NCI-H1092 treated with DMSO at 0.1 percent for 48 hours (cell line): ENCODE measurements around the gene PLA2G6.

Experiments
- DNase-seq: peaks from one replicate; lab custom pipeline; 2025; lab: John Stamatoyannopoulos, UW

Gene PLA2G6

DNA sequence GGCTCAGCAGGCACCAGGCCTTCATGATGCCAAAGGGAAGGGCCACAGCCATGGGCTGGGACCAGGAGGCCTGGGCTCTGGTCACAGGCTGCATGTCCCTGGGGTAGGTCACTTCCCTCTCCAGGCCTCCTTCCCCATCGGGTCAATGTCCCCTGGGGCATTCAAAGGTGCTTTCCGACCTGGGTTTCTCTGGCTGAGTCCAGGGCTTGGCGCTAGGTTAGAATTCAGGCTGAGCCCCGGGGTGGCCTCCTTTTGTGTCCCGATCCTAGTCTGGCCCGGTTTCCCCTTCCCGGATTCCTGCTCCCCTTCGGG, 32.3 kb upstream of the PLA2G6 start:
- no peak for DNase-seq

DNA sequence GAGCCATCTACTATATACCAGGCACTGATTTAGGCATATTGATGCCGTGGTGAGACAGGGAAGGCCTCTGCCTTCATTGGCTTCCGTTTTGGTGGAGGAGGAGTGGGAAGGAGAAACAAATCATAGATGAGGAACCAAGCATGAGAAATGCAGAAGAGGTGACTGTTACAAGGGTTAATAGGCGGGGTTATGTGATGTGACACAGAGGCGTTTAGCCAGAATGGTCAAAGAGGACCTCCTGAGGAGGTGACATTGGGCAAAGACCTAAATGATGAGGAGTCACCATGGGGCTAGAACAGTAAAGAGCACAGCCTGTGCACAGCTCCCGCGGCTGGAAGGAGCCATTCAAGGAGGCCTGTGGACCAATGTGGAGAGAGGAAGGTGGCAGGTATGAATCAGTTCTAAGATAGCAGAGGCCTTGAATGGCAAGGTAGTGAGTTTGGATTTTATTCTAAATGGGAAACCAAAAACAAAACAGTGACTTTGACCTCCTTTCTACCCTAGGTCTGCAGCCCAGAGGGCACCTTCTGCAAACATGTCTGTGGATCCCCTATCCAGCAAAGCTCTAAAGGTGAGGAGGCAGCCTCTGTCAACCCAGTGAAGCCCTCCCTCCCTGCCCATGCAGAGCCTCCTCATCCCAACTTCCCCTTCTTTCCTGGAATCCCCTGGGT, 31.8 kb upstream of the PLA2G6 start:
- DNase-seq = no peak

DNA sequence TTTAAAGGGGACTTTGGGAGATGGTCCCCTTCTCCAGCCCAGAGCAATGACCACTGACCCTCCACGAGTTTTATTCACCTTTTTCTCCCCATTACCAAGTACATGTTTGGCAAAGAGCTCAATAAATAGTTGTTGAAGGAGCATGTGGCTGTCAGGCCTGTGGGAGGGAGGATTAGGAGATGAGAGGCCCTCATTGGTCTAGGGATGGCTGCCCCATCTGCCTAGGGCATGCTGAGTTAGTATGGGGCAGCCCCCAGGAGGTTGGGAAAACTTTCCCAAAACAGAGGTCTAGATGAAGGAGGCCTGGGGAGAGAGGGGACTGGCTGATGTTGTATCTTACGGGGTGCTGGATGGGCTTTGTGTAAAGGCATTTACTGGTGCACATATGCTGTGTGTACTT, 30.8 kb upstream of the PLA2G6 start:
- no peak for DNase-seq

DNA sequence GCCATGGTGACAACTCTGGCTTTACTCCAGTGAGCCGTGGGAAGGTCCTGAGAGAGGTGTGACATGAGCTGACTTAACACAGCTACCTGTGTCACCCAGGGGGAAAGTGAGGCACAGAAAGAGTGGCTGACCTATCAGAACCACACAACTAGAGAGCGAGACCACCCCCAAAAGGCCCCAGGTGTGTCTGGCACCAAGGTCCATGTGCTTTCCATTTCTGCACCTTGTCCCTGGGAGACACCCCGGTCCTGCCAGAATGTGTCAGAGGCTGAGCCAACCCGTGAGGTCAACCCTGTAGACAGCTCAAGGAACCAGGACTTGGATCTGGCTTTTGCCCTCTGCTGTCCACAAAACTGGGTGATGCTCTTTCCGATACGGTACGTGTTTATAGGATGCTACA, 29.9 kb upstream of the PLA2G6 start:
- no peak for DNase-seq

DNA sequence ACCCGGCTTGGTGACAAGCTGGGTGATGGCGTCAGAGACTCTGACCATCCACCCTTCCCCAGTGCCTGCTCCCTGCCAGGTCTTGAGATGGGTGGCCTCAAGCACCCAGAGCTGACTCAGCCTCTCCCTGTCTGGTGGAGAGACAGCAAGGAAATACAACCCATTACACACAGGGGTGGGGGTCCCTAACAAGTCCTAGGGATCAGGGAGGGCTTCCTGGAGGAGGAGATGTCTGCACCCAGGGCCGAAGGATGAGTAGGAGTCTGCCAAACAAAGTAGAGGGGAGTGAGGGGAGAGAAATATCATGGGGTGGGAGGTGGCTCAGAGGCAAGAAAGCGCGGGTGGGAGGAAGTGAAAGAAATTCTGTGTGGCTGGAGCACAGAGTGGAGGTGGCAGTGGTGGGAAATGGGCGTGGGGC, 26.9 kb upstream of the PLA2G6 start:
- DNase-seq = no peak

DNA sequence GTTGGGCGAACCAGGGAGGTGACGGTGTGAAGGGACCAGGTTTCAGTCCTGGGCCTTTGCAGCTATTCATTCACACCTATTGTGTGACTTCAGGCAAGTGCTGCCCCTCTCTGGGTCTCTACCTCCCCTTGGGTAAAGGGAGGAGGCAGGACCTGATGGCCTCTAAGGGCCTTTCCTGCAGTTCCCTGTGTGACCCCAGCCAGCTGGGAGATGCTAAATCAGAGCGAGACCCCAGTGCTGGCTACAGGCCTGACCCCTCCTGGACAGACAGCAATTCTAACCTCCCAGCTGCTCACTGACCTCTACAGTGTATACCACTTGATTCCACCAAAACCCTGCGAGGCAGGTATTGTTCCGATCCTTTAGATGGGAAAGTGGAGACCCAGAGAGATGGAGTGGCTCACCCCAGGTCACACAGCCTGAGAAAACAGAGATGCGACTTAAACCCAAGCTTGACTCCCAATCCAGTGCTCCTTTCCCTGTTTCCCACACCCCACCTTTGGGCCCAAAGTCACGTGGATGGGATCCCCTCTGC, 26.3 kb upstream of the PLA2G6 start:
- DNase-seq = no peak

DNA sequence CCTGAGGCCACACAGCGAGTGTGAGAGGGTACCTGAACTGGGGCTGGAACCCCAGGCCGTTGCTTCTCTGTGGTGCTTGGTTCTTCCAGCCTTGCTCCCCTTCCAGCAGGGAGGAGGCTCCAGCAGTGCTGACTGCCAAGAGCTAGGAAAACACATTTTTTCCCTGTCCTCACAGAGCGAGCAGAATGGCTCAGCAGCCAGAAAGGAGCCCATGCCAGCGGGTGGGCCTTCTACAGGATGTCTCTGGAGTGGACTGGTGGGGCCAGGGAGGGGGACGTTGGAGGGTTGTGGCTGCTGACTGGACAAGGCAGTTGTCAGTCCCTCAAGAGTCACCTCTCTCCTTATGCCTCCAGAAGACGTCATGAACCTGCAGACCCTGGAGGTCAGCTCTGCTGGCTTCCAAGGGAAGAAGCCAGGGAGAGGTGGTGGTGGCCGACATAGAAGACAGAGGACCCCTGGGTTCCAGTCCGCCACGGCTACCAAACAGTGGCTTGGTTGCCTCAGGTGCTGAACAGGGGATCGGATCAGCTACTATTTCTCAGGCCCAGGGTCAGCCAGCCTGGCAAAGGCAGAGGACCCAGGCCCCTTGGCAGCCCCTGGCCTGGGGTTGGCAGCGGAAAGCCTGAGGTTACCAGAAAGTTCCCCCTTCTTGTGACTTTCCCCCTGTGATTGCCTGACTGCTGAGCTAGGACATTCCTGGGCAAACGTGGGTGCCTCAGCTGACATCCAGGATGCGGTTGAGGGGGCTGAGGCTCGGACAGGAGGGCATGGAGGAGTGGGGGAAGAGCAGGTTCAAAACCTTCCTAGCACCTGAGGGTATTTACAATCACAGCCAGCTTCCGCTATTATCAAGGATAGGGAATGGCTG, 23.9 kb upstream of the PLA2G6 start:
- no peak for DNase-seq

DNA sequence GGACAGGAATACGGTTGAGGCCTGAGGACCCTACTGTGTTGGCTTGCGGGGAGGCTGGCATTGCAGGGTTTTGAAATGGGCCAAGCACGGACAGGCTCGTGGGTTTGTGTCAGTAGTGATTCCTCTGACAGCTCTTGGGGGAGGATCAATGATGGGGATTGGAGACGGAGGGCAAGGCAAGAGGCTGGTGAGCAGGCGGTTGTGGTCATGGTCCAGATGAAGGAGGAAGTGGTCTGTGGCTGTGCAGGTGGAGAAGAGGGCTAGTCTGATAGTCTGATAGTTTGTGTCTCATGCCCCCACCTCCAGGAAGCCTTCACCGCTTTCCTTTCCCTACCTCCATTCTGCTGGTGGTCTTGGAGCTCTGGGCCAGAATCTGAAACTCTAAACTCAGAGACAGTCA, 23.2 kb upstream of the PLA2G6 start:
- no peak for DNase-seq

DNA sequence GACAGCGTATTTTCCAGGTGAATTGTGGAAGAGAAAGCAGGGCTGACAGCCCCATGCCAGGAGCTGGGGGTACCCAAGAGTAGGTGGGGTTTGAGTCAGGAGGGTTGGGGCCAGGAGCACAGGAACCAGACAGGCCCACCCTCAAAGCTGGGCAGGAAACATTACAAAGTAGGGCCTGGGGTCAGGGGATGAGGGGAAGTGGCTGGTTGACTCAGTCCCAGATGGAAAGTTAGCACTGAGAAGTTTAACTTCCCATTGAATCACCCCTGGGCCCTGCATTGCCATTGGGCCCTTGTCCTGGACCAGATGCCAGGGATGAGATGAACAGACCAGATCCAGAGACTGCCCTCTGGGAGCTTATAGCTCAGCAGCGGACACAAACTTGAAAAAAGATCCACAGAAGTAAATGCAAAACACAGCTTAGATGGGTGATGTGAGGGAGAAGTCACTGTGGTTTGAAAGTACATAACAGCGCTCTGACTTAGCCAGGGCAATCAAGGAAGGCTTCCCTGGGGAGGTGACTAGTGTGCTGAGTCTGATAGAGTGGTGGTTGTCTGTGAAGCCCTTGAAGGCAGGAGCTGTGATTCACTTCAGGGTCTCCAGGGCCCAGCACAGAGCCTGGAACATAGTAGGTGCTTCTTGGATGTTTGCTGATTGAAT, 22.4 kb upstream of the PLA2G6 start:
- DNase-seq = no peak

DNA sequence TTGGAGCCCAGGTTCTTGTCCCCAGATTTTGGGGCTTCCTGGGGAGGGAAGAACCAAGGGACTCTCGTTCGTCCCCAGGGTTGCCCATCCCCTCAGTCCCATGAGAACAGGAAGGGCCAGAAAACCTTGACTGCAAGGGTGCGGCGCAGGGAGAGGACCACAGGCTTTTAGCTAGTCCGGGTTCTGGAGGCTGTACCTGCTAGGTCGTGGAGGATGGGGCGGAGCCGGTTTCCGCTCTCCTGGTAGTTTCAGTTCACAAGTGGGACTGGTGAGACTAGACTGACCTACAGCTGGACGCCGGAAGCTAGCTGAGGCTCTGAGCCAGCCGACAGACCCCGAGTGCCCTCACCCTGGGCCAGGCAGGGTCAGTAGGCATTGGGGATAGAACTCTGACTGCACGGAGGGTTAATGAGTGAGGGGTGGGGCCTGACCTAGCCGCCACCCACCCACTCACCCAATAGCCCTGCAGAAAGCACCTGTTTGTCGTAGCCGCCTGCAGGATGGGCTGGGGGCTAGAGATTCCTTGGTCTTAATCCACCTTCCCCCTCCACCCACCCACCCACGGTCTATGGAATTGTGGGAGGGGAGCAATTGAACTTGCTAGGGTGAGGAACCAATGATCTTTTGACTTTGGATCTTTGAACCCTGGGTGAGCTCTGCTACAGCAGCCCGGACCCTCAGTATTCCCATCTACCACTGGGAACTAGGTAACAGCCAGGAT, 21.6 kb upstream of the PLA2G6 start:
- no peak for DNase-seq

DNA sequence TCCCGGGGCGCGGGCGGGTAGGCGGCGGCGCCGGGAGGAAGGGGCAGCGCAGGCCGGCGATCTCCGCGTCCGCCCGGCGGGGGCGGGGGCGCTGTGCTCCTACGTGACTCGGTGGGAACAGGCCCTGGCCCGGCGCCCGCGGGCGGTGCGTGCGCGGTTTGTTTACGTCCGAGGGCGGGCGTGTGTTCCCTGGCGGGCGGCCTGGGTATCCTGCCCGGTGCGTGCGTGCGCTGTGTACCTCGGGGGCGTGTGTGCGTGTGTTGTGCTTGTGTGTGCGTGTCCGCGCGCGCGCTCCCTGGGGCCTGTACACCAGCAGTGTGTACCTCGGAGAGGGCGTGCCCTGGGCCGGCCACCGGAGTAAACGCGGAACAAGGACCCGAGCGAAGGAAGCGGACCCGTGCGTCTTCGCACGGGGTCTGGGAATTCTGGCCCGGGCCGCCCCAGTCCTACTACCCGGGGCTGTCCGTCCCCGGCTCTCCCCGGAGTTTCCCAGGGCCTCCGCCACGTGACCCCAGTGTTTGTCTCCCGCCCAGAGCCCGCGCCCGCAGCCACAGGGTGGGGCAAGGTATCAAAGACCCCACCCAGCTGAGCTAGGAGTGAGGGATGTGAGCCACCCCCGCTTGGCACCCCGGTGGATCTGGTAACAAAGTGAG, 20.9 kb upstream of the PLA2G6 start:
- peak; percentile 36 for DNase-seq

DNA sequence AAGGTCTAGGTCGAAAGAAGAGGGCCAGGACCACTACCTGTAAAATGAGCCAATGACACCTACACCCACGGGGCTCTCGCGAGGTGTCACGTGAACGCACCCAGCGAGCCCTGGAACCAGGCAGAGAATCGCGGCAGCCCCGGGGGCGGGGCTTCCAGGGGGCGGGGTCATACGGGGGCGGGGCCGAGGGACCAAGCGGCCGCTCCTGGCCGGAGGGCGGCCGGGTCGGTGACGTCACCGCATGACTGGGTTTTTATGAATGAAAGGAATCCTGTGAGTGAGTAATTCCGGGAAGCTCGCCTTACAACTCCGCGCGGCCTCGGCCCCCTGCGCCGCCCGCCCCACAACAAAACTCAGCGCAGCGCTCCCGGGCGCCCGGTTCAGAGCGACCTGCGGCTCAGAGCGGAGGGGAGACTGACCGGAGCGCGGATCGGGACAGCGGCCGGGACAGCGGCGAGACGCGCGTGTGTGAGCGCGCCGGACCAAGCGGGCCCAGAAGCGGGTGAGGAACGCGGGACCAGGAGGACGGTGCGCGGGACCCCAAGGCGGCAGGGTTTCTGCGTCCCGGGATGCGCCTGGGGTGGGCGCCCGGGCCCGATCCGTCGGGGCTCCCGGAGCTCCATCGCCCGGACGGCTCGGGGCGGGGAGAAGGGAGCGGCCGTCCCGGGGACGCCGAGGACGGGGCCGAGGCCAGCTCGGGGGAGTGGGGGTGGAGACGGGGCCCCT, 20.2 kb upstream of the PLA2G6 start, which contains the start of gene MAFF:
Gene MAFF (plus strand): TSS at position 284 of the 726 bp plus-strand sequence. CDS start 11,860 bp downstream, outside the sequence.
- peak; percentile 82 for DNase-seq

DNA sequence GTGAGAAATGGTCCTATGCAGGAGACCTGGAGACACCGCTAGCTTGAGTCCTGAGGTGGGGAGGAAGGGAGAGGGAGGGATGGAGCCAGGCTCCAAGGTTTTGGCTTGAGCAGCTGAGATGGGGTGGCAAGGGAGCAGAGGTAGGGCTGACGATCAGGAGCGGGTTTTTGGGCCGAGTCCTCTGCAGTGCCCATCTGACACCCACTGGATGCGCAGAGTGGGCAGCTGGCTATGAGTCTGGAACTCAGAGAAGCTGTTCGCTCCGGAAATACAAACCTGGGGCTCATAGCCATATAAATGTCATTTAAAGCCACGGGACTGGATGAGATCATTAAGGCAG, 19.7 kb upstream of the PLA2G6 start:
- no peak for DNase-seq

DNA sequence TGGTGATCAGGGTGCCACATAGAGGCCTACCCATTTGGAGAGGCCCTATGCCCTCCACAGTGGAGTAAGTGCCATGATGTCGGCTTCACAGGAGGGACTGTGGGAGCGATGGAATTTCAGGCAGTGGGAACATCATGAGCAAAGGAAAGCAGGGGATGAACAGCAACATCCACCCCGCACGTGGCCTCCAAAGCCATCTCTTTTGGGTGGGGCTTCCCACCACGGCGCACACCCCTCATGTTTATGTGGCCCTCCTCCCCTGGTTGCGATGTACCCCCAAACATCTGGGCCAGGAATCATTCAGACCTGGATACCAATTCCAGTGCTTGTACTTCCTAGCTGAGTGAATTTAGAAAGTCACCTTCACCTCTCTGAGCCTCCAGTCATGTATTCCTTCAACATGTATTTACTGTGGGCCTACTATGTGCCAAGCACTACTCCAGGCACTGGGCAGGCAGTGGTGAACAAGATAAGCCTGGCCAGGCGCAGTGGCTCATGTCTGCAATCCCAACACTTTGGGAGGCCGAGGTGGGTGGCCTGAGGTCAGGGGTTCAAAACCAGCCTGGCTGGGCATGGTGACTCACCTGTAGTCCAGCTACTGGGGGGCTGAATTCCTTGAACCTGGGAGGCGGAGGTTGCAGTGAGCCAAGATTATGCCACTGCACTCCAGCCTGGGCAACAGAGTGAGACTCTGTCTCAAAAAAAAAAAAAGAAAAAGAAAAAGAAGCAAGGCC, 18.4 kb upstream of the PLA2G6 start:
- DNase-seq = no peak

DNA sequence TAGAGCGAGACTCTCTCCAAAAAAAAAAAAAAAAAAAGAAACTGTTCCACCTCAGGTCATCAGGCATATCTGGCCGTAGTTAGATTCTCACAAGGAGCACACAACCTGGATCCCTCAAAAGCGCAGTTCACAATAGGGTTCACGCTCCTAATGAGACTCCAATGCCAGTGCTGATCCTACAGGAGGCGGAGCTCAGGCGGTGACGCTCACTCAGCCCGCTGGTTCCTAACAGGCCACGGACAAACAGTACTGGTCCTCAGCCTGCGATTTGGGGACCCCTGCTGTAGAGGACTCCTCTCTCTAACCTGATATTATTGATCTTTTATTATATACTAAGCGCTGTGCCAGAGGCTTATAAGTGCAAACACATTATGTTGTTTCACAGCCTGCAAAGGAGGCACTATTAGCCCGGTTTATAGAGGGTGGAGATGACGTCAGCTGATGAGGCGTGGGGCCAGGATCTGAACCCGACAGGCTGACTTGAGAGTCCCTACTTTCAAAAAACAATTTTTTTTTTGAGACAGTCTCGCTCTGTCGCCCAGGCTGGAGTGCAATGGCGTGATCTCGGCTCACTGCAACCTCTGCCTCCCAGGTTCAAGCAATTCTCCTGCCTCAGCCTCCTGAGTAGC, 15.3 kb upstream of the PLA2G6 start:
- peak; percentile 74 for DNase-seq

DNA sequence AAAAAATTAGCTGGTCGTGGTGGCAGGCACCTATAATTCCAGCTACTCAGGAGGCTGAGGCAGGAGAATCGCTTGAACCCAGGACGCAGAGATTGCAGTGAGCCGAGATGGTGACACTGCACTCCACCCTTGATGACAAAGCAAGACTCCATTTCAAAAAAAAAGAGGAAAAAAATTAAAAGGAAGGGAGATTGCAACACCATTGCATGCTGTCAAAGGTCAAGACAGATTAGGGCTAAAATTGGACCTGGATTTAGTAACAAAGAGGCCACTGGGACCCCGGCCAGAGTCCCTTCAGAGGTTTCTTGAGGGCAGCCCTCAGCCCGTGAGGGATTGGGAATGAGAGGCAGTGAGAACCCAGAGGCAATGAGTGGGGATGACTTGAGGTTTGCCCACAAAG, 11.9 kb upstream of the PLA2G6 start:
- DNase-seq = no peak

DNA sequence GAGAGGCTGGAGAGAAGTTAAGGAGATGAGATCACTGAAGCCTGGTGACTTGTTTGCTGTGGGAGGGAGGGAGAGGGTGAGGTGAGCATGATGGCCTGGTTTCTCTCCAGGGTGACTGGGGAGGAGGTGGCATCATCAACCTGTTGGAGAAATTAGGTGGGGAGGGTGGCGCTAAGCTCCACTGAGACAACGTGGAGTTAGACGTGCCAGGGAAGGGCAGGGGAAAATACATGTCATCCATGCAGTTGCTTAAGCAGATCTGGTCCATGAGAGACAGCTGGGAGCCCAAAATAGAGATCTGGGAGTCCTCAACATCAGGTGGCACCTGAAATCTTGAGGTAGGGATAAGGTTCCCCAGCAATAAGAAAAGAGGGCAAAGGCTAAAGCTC, 10.8 kb upstream of the PLA2G6 start:
- DNase-seq = no peak

DNA sequence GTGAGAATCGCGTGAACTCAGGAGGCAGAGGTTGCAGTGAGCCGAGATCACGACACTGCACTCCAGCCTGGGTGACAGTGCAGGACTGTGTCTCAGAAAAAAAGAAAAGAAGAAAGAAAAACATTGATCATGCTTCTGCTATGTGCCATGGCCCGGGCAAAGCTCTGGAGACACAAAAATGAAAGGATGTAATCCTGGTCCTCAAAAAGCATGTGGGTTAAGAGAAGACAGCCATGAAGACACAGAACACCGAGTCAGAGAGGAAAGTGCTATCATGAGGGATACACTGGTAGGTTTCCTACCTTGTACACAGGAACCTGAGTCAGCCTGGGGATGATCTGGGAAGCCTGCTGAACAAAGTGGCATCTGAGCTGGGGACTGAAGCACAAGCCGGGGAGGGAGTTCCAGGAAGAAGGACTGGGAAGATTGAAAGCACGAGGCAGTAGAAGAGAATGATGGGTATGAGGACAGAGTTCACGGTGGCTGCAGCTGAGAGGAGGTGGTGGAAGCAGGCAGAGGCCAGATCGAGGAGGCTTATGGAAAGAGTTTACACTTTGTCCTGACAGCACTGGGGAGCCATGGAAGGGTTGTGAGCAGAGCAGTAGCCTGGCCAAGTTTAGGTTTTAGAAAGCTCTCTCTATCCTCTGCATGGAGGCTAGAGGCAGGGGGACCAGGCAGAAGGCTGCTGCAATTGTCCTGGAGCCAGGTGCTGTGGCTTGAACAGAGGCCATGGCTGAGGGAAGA, 10.3 kb upstream of the PLA2G6 start:
- DNase-seq = no peak

DNA sequence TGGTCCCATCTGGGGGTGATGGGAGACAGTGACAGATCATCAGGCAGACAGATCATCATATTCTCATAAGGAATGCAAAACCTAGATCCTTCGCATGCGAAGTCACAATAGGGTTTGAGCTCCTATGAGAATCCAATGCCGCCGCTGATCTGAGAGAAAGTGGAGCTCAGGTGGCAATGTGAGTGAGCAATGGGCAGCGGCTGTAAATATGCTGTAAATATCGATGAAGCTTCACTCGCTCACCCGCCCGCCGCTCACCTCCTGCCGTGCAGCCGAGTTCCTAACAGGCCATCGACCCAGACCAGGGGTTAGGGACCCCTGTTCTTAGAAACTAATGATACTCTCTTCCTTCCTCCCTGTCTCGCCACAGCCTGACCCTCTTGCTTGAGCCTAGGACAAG, 9.4 kb upstream of the PLA2G6 start:
- no peak for DNase-seq
